Coronary artery (tissue), 2 donors: ENCODE measurements around the gene JSRP1.

Source experiments
- DNase-seq: peaks from one replicate; pipeline ENCODE4 v3.0.0-alpha.2; 2017; ENCODE audit warnings: low spot score
- H3K27ac ChIP-seq, 2 donors: fragments of 200-600 bp; sonication (generic); one replicate each; pipeline ENCODE4 v1.5.1; 2016 to 2019
- H3K4me3 ChIP-seq: fragments of 200-600 bp; sonication (generic); 2 replicates; pipeline ENCODE4 v1.5.1; 2016; ENCODE audit warnings: mild to moderate bottlenecking, moderate library complexity
- CTCF ChIP-seq: fragments of 200-600 bp; sonication (generic); IDR thresholded peaks from one replicate; pipeline ENCODE4 v1.5.1; 2019; ENCODE audit warnings: antibody characterized with exemption

JSRP1 gene

GRCh38 chr19:2243274-2244124 is 12.7 kb downstream of the JSRP1 start:
- TF ChIP-seq CTCF = no peak
- DNase-seq = no peak
- no peak overlapping the region for H3K4me3 ChIP-seq
- H3K27ac ChIP-seq = no peak overlapping the region

DNA sequence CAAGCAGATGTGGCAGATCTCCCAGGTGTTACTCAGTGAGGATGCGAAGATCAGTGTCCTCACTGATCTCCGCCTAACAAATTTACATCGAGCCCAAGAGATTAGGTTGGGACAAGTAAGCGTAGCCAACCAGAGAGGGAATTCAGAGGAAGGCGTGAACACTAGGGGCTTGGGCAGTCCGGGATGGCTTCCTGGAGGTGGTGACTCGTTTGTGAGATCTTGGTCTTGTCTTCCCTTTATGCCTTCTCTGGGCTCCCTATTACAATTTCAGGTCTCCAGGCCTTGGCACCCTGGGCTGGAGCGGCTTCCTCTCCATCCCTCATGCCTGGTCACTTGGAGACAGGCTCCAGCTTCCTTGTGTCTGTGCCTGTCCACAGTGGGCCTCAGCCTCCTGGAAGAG is 13.4 kb downstream of the JSRP1 start:
- no peak for TF ChIP-seq CTCF

GRCh38 chr19:2242092-2242537 is 14.1 kb downstream of the JSRP1 start:
- Histone ChIP-seq H3K27ac (peak overlapping the region in 1 of 2 donors; percentile 70), H3K4me3 (no peak overlapping the region)
- DNase-seq = no peak
- TF ChIP-seq CTCF = no peak

More for the DNA sequence above, 13.4 kb downstream of the JSRP1 start:
- DNase-seq = no peak
- Histone ChIP-seq H3K4me3 (no peak overlapping the region), H3K27ac (no peak overlapping the region)

DNA sequence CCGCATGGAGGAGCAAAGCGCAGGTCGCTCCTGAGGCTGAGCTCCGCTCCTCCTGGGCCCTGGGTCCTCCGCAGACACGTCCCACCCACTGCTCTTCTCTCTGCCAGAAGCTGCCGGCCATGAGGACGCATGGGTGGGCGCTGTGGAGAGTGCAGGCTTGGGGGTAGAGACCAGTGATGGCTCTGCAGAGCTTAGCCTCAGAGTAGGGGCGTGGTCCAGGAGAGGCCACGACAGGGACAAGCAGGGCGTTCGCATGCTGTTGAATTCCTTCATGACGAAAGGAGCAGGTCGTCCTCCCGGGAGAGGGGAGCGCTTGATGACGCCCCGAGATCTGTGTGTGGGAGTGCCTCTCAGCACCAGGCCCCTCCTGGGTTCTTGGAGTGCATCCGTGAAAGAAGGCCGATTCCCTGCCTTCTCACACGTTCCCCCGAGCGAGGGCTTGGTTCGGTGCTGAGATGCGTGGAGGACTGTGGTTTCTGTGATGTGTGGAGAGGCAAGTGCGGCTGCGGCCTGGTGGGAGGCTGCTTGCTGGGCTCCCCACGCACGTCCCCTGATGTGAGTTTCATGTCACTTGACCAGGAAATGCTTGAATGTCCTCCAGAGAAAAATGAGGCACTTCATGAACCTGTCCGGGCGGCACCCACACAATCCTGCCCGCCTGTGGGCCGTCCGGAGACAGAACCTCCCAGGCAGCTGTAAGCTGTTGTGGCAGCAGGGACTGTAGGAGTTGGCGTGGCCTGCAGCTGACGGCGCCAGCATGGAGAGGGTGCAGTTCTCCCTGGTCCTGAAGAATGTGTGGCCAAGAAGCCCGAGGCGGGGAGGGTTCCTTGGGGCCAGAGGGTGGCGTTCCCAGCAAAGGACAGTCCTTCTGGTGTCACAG is 15.1 kb downstream of the JSRP1 start:
- no peak for TF ChIP-seq CTCF
- H3K4me3 ChIP-seq = peak overlapping the region; percentile 60
- H3K27ac ChIP-seq = peak overlapping the region; percentile 9 to 70
- no peak for DNase-seq

DNA sequence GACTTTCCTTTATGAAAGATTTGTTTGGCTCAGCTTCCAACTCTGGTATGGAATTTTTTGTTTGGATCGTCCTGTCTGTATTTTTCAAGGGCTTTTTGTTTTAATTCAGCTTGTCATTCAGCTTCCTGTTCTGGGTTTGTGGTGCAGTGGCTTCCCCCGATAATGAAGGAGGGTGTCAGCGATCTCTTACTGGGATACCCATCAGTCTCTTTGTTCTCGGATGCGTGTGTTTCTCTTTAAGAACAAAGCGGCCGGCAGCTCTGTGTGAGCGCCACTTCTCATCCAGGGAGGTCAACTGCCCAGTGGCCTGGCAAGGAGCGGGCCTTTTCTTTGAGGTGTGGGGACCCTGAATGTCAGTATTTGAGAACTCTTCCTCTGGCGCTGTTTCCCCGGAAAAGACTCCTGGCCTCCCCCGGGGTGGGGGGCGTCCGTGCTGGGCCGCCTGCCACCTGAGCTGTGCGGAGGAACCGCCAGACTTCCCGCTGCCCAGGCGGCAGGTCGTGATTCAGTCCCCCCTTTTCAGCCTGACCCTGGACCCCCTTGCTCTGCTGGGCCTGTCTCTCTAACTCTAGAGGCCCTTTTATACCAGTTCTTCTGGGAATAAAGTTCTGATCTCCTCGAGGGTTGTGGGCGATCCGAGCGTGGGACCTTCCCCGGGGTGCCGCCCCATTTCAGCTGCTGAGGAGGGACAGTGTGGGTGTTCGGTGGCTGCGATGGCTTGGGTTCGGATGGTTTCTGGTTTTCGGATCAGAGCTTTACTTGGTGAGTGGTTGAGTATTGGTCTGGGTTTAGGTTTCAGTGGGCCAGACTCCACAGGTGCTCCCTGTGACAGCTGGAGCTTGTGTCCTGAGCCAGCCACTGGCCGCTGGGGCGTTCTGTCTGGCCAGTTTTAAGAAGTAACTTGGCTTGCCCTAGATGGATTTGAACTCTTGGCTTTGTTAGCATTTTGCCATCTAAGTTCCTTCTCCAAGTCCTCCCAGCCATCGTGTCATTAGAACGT is 16.1 kb downstream of the JSRP1 start:
- H3K4me3 ChIP-seq = peak overlapping the region; percentile 60
- no peak for DNase-seq
- no peak for TF ChIP-seq CTCF
- H3K27ac ChIP-seq = peak overlapping the region; percentile 70 to 74

DNA sequence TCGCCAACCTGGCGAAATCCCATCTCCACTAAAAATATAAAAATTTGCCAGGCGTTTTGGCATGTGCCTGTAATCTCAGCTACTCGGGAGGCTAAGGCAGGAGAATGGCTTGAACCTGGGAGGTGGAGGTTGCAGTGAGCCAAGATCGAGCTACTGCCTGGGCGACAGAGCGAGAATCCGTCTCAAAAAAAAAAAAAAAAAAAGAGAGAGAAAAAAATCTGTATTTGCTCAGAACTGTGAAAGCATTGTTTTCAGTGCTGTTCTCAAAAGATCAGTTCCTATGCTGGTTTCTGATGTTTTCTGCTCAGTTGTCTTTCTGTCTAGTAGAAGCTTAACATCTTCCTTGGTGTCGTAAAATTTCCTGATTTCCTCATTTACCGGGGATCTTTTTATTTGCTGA is 17.0 kb downstream of the JSRP1 start:
- Histone ChIP-seq H3K27ac (peak overlapping the region in 1 of 2 donors; percentile 74), H3K4me3 (peak overlapping the region; percentile 60)
- DNase-seq = no peak
- TF ChIP-seq CTCF = no peak
